Activated CD8-positive, alpha-beta memory T cell treated with anti-CD3 and anti-CD28 coated beads, Interleukin-2, amount 50 U/mL, for 1 hour (primary cell): ENCODE measurements around the gene SOX10.

Source experiments
- DNase-seq: peaks from one replicate; pipeline ENCODE4 v3.0.0-alpha.2; 2020; ENCODE audit errors: extremely low read depth

SOX10 gene

DNA sequence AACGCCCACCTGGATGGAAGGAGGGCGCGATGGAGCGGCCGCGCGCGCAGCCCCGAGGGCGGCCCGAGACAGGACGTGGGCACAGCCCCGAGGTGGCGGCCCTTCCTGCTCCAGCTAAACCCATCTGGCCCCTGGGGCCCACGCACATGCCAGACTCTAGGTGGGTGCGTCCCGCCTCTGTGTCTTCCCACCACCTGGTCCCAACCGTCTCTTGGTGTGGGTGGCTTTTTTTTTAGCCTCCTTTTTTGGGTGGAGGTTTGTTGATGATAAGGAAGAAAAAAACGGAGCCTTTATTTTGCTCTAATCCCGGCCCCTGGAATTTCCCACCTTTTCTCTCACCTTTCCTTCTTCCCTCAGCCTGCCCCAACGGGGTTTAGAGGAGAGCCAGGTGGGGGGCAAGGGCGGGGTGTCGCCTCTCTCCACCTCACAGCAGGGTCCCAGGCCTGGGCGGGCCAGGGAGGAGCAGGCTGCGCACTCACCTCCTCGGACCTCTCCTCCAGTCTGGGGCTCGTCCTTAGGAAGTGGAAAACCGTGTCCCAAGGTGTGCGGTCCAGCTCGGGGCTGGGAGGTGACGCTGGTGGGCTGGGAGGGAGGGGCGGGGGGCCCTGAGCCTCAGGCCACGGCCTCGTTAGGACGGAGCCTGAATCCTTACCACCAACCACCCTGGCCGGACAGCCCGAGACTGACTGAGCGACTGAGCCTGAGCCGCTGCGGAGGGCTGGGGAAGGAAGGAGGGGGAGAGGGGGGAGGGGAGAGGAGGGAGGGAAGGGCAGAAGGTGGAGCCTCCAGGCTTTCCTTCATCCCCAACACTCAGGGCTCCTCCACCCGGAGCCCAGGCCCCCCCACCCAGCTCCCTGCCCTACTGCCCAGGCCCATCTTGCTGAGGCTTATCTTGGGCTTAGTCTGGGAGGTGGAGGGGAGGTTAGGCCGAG, at the start of gene SOX10:
Gene SOX10 (minus strand): TSS at position 696 of the 932 bp plus-strand sequence. CDS start 771 bp downstream, outside the sequence.
- DNase-seq, result no peak

DNA sequence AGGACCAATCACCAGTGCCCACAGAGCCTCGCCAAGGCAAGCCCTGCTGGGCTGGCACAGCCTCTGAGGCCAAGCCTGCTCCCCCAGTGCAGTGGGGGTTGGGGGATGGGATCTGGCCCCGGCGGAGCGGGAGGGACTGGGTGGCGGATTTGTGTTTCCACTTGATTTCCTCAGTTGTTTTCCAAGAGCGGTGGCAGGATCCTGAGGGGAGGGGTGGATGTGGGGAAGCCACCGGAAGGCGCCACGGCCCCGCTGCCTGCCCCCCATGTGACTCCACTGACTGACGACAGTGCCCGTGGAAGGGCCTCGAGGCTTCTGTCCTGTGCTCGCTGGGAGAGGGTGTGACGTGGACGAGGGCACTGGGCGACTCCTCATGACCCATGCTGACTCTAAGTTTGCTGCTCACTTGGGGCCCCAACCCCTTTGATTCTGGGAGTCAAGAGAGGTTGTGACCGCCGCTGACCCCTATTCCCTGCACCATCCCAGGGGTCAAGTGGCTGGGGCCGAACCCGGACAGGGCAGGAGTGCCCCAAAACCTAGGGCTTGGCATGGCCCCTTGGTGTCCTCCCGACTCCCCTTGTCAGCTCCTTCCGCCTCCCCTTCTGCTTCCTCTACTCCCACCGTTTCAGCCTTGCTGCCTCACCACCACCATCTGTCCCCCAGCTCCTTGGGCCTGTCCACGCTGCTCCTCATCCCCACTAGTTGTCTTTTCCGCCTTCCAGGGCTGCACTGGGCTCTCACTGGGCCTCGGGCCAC, 49.3 kb upstream of the SOX10 start:
- DNase-seq, result no peak

DNA sequence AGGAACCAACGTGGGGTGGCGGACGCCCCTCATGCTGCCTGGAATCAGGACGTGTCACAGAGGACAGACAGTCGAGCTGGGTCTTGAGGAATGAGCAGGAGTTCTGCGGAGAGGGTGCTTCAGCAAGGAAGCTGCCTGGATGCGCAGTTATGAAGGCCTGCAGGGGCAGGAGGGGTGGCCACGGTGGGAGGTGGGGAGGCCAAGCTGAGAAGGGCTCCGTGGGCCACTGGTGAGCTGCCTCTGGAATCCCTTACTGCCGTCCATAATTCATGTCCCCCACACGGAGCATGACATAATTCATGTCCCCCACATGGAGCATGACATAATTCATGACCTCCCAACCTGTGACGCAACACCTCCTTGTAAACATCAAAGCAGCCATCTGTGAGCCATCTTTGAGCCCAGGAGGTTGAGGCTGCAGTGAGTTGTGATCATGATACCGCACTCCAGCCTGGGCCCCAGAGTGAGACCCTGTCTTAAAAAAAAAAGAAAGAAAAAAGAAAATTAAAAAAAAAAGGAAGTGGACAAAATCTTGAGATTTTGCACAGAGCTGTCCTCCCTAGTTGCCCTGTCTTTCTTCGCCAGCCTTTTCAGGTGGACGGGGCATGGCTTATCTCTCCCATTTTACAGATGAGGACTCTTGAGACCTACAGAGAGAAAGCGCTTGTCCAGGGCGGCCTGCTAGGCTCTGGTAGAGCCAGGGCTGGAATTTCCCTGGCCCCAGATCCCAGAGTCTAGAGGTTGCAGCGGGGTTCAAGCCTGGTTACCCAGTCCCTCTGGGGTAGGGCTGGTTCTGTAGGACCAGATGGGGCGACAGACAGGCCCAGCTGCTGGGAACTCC, 48.5 kb upstream of the SOX10 start:
- no peak for DNase-seq

DNA sequence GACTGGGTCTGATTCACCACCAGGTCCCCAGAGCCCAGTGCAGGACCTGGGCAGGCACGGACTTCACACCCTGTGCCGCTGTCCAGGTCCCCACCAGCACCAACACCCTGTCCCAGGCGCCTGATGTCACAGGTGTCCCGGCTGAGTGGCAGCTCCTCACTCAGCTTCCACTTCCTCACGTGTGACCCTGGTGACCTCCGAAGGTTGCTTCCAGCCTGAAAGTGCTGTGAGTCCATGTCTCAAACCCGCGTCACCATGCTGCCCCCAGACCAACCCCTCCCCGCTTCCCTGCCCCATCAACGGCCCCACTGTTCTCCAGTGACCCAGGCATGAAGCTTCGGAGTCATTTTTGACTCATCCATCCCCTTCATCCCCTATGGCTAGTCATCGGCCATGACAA, 47.1 kb upstream of the SOX10 start:
- no peak for DNase-seq

DNA sequence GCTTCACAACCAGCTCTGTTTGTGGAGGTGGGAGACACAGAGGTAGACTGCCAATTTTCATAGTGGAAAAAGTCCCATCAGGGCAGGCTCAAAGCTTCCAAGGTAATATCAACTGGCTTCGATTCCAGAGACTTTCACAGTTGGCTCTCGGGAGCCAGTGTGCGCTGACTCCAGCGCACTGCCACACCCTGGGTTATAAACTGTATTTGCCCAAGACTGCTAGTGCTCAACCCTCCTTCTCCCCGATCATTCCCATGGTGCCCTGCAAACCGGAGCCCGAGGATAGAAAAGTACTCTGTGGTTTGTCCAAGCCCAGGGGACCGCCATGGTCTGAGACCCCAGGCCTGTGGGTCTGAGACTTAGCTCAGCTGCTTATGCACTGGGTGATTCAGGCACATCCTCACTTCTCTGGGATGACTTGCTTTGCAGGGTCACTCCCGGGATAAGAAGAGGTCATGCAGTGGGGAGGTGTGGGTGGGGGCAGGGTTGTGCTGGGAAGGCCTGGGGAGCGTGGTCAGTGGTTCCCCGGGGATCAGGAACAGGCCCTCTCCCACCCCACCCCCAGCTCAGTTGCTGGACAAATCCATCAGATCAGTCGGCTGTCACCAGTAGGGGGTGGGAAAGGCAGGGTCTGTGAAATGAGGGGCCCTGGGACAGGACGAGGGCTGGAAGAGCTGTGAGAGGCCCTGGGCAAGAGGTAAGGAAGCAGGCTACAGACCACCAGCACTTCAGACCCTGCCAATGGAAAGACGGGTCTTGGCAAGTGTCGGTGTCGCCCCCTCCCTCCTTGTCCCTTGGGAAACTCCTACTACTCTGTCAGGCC, 46.2 kb upstream of the SOX10 start:
- DNase-seq, result no peak

DNA sequence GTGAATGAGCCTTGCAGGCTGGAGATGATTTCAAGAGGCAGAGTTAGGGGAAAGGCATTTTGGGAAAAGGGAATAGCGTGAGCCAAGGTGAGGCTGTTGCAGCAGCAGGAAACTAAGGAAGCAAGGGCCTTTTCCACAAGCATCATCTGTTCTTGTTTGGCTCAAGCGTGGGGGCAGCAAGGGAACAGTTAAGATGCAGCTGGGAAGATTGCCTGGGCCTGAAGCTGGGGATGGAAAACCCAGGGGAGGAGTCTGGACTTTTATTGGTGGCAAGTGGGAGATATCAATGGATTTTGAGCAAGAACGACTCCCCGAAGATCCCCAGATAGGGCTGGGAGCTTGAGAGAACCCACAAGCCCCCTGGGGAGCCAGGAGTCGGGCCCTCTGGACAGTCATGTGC, 45.5 kb upstream of the SOX10 start:
- DNase-seq, result no peak

DNA sequence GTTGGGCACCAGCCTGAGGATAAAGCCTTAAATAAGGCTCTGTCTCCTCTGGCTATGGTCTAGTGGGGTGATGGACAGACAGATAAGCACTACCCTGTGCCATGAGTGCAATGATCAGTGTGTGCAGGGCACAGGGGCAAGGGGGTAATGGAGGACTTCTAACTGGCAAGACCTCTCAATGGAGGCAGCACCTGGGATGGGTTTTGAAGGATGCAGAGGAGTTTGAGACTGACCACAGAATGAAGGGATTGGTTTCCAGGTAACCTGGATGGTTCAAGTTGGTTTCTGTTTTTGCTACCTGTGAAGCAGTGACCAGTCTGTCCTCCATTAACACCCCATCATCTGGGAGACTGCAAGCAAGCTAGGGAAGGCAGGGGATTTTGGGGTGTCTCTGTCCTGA, 45.0 kb upstream of the SOX10 start:
- no peak for DNase-seq

DNA sequence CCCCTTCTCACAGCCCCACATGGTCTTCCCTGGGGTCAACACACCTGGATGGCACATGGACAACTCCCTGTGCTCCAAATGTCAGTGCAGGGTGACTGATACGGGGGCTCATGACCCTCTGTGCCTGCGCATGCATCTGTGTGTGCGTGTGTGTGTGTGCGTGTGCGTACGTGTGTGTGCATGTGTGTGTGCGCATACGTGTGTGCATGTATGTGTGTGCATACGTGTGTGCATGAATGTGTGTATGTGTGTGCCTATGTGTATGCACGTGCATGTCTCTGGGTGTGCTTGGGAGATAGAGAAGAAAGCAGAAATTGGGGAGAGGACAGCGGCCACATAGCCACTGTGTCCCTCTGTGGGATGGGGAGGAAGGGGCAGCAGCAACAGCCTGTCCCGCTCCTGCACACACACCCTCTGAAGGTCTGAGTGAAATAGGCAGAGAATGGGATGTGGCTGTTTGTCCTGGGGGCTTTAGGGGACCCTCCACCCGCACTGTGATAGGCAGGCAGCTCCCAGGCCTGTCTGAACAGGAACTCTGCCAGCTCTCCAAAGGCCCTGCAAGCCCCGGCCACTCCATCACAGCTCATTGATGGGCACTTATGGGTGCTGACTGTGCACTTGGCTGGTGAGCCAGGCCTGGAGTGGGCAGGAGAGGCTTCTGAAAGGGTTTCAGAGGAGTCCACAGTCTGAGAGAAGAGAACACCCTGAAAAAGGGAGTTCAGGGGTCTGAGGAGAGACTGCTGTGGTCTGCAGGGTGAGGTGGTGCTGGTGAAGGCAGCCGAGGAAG, 44.2 kb upstream of the SOX10 start:
- DNase-seq, result no peak

DNA sequence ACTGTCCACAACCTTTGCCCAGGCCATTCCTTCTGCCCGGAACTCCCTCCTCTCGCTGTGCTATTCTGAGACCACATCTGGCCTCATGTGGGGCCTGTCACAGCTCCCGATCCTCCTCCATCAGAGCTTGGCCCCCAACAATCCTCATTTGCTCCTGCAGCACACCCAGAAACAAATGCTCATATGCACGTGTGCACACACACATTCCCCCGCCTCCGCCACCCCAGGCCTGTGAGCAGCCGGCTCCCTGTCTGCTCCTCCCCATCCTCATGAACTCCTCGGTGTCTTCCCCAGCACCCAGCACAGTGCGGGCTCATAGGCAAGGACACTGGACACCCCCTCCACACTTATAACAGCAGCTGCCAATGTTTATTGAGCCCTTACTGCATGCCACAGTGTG, 43.1 kb upstream of the SOX10 start:
- DNase-seq, result no peak

DNA sequence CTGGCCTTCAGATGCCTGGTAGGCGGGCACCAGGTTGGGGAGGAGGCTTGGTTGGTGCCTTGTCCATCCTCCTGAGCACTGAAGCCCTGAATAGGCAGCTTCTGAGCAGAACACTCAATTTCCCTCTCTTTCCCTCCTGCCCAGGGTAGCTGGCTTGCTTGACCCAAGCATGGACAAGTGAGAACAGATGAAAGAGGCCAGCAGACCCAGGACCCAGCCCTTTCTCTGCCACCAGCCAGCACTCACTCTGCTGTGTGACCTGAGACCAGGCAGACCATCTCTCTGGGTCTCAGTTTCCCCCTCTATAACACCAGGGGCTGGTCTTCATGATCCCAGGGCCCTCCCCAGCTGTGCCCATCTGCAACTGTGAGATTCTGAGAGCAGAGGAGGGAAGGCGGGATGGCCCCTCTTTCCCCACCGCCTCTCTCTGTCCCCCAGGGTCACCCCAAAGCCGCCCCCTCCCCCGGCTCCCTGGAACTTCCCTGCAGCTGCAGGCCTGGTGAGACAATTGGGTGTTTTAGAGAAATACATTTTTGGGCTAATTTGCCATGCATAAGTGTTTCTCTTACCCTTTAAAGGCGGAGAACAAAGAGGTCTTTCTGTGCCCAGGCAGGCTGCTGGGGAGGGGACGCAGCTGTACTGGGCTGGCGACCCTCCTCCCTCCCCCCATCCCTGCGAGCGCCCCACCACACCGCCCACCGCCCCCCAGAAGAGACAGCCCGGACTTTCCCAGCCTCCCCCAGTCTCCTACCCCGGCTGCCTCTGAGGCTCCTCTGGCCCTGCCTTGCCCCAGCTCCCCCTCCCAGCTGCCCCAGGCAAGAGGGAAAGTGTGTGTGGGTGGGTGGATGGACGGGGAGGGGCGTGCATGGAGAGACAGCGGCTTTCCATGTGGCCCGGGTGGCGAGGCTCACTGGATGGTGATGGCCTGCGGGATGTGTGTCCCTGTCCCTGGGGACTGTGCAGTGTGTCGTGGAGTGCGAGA, 42.1 kb upstream of the SOX10 start:
- DNase-seq, result no peak

DNA sequence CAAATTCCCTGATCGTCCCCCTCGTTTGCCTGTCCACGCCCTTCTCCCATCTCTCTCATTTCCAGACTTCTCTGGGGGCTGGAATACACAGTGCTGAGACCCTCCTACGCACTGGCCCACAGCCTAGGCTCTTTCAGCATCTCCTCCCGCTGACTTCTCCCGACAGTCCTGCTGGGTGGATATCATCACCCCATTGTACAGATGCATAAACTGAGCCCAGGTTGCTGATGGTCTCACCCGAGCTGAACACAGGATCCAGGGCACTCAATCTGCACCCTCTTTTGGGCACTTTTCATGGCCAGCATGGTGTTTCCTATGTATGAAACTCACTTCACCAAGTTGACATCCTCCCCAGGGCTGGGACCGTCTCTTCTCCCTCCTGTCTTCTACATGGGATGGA, 41.2 kb upstream of the SOX10 start:
- DNase-seq, result no peak

DNA sequence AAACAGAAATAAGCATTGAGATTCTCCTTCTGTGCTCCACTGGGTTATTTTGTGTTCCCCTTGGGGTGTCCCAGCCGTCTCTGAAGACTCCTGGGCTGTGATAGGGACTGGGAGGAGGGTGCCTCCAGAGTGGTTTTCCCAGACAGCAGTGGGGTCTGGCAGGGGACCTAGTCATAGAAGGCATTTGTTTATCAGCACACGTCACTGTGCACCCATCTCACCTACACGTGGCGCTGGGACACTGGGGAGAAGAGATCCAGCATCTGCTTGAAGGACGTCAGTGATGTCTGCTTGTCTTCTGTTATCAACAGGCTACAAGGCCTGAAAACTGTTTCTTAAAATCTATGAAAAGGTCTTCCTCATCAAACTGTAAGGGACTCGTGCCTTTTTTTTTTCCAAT, 38.7 kb upstream of the SOX10 start:
- no peak for DNase-seq

DNA sequence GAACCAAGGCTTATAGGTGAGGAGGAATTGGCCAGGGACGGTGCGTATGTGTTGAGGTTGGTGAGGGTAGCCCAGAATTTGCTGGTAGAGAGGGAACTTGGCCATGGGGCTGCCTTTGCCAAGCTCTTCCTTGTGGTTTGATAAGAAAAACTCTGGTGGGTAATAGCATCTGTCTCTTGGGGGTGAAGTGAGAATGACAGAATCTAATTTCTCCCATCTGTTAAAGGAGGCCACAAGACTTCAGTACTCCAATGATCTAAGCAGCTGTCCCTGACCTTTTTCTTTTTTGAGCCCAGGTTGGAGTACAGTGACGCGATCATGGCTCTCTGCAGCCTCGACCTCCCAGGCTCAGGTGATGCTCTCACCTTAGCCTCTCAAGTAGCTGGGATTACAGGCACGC, 36.9 kb upstream of the SOX10 start:
- DNase-seq, result no peak

DNA sequence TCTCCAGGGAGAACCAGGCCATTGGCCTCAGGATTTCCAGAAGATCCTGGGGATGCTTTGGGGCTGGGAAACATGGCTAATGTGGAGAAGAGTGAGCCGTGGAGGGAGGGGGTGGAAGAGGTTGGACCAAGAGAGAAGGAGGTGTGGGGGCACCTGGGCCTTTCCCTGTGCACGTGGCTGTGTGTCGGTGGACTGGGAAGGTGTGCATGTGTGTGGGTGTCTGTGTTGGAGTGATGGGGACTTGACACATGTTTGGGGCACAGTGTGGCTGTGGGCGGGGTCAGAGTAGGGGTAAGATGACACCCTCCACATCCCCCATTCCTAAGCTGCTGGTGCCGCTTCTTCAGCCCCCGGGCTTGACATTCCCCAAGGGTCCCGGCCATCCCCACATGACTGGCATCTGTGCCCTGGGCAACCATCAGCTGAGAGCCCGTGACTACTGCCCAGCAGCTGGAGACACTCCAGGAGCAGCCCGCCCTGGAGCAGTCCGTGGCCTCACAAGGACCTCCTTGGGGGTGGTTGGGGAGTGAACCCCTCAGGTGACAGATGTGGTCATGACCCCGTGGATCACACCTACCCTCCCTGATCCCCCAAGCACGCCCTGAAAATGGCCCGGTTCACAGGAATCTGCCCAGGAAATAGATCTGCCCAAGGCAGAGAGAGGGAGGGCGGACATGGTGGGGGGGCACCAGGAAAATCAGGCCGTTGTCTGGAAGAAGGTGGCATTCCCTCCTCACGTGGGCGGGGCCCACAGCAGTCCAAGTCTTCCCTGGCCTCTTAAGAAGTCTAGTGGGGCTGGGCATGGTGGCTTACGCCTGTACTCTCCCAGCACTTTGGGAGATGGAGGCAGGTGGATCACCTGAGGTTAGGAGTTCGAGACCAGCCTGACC, 34.8 kb upstream of the SOX10 start:
- DNase-seq, result no peak

DNA sequence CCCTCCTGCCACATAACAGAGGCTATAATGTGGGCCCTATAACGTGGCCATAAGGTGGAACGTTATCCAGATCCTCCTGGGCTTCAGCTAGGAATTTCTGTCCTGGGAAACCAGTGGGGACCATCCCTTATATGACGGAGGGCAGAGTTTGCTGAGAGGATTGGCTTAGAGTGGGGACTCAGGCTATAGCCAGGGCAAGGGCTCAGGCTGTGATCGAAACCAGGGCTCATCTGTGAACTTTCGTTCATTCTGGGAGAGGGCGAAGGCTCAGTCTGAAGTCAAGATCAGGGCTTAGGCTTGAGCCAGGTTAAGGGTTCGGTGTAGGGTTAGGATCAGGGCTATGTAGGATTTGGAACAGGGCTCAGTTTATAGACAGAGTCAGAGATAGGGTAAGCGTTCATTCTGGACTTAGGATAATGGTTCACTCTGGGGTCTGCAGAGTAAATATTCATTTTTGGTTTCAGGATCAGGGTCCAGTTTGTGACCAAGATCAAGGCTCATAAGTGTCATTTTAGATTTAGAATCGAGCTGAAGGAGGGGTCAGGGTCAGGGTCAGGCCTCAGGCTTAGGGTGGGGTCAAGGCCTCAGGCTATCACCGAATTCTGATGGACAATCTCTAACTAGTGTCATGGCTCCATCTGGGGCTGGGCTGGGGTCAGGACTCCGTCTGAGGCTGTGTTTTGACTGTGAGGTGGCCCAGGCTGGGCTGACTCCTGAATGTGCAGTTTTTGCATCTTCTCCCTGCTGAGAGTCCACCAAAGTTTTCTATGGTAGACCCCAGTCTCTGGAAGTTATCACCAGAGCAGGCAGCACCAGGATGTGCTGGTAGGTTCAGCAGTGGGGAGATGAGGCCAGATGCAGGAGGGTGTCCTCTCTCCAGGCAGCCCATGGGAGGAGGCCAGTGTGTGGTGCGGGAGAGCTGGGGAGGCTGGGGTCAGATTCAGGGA, 33.9 kb upstream of the SOX10 start:
- DNase-seq, result no peak

DNA sequence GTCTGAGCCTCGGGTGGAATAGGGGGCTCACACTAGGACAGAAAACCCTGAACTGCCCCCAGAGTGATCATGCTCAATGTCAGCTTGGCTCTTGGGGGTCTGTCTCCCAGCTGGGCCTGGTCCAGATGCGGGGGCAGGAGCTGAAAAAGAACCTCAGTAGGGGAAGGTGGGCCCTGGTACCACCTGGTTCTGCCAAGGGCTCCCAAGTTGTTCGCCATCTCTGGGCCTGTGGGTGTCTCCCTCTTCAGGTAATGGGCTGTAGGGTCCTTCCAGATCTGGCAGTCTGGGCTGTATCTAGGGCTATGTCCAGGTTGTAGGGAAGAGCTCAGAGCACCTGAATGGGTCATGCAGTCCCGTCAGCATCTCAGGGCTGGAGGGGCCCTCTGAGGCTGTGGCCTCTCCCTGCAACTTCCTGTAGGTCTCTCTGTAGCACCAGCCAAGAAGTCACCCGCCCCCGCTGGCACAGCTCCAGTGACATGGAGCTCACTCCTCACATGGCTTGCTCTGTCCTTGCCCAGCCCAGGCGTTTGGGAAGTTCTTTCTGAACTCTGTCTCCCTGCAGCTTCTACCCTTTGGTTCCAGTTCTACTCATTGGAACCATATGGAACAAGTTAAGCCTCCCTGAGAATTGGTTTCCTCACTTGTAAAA, 33.0 kb upstream of the SOX10 start:
- DNase-seq, result no peak
